GM19193 (cell line): ENCODE results near the gene SMPD2.

Experiments
- POLR2A ChIP-seq: IDR thresholded peaks from 4 replicates; pipeline ENCODE4 v1.6.1; 2011; ENCODE audit not compliant: insufficient read depth, insufficient read length; ENCODE audit errors: extremely low read depth

Gene SMPD2

GRCh38 chr6:109441069-109441816 lies 719 bp downstream of the SMPD2 start:
- TF ChIP-seq POLR2A, result no peak

DNA sequence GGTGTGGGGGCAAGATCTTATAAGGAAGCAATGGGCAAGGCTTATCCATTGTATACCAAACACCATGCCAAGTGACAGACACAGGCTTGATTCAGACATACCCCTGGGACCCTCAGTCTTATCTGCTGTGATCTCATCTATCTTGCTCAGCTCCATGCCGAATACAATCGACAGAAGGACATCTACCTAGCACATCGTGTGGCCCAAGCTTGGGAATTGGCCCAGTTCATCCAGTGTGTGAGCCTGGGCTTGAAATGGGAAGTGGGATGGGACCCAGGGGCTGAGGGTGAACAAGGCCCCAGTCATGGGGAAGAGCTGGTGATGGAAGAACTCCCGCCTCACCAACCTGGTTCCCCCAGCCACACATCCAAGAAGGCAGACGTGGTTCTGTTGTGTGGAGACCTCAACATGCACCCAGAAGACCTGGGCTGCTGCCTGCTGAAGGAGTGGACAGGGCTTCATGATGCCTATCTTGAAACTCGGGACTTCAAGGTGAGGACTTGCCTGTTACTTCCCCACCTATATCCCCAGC lies 1.9 kb downstream of the SMPD2 start:
- peak; percentile 40 for TF ChIP-seq POLR2A

DNA sequence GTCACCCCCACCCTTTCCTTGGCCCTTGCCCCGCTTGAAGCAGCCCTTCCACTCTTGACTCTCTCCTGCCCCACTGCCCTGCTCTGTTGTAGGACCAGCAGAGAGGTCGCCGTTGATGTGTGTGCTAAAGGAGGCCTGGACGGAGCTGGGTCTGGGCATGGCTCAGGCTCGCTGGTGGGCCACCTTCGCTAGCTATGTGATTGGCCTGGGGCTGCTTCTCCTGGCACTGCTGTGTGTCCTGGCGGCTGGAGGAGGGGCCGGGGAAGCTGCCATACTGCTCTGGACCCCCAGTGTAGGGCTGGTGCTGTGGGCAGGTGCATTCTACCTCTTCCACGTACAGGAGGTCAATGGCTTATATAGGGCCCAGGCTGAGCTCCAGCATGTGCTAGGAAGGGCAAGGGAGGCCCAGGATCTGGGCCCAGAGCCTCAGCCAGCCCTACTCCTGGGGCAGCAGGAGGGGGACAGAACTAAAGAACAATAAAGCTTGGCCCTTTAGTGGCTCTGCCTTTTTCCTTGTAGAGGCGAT lies 3.0 kb downstream of the SMPD2 start:
- no peak for TF ChIP-seq POLR2A

GRCh38 chr6:109445382-109445781 lies 4.9 kb downstream of the SMPD2 start:
- no peak for TF ChIP-seq POLR2A

GRCh38 chr6:109446072-109446471 lies 5.5 kb downstream of the SMPD2 start:
- TF ChIP-seq POLR2A, result no peak

- TF ChIP-seq POLR2A, result no peak
Observed at GRCh38 chr6:109446541-109446940, 6.0 kb downstream of the SMPD2 start.

GRCh38 chr6:109447087-109447486 lies 6.6 kb downstream of the SMPD2 start:
- no peak for TF ChIP-seq POLR2A

- TF ChIP-seq POLR2A, result no peak
Observed at GRCh38 chr6:109447878-109448555, 7.5 kb downstream of the SMPD2 start.

DNA sequence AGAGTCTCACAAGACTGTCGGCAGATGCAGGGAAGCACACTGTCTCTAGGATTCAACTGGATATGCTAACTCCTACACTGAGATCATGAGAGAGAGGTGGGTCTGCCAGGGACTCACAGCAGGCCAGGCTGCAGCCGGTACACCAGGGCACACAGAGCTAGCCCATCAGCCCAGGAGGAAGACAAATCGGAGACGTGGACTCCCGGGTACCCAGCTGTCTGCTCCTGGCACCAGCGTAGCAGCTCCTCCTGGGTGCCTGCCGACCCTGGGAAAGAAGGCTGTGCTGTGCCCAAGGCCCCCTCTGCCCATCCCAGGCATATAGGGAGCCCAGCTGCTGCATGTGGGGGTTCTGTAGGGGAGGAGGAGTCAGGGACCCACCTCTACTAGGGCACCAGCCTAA lies 8.1 kb downstream of the SMPD2 start:
- TF ChIP-seq POLR2A, result no peak

DNA sequence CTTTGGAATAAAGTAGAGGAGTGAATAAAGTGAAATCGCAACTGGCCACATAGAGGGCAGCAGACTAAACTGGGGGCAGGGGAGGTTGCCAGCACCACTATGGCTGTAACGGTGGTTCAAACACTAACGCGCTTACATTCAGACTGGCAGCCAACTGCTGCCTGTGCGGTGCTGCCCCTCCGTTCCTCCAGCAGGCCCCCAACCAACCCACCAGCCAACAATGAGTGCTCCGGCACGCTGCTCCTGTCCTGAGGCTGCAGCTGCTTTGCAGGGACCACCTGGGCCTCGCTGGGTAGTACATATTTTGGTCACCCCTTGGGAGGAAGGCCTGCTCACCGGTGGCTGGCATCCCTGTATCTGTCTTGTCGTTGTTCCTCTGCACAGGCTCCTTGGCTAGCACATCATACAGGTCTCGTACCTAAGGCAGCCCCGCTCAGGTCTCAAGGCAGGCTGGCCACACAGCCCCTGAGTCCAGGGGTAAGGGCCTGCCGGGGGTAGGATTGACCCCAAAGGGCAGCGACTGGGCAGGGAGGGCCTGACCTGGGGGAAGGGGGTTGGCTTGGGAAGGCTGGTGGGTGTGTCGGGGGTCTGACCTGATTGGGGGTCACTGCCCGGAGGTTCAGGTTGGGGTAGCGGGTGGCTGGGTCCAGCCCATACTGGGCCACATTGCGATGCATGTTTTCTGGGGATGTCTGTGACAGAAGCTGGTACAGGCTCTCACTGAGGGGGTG lies 8.7 kb downstream of the SMPD2 start:
- TF ChIP-seq POLR2A, result no peak

- TF ChIP-seq POLR2A, result peak; percentile 9
Observed at GRCh38 chr6:109449795-109450673, 9.5 kb downstream of the SMPD2 start.

DNA sequence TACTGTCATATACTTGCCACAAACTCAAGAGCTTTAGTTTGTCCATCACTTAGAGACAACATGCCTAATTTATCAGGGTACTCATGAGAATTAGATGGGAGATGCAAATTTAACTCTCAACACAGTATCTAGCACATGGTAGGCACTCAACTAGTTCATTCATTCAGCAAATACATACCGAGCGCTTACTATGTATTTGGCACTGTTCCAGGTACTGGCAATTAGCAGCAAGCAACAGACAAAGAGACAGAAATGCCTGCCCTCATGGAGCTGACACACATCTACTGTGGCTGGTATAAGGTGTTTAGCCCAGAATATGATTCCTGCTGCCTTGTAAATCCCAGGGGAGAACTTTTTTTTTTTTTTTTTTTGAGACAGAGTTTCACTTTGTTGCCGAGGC lies 10.3 kb downstream of the SMPD2 start:
- no peak for TF ChIP-seq POLR2A

- TF ChIP-seq POLR2A, result no peak
Observed at GRCh38 chr6:109451376-109451775, 10.9 kb downstream of the SMPD2 start.

- no peak for TF ChIP-seq POLR2A
Observed at GRCh38 chr6:109452181-109452580, 11.7 kb downstream of the SMPD2 start.
